Testis (tissue), 2 donors: ENCODE measurements around the gene UBE2O.

Experiments used
- CTCF ChIP-seq, 3 experiments: fragments of 450-650 bp in 2 of 3; fragments of 200-600 bp in 1 of 3; sonication (generic) in 1 of 3; IDR thresholded peaks; one replicate each; pipeline ENCODE4 v1.5.1; 2016 to 2019; ENCODE audit warnings: antibody characterized with exemption in 3 of 3, mild to moderate bottlenecking in 2 of 3, moderate library complexity in 1 of 3
- POLR2A ChIP-seq: fragments of 450-650 bp; IDR thresholded peaks from one replicate; pipeline ENCODE4 v1.6.1; 2017; ENCODE audit warnings: antibody characterized with exemption, mild to moderate bottlenecking, moderate library complexity

- TF ChIP-seq CTCF (IDR thresholded peaks at IDR 0.05) (no peak), POLR2A (no peak)
Measured at GRCh38 chr17:76492123-76492988, 39.4 kb upstream of the UBE2O start.
